ENCODE results near the gene MAGEB17.

Gene MAGEB17

GRCh38 chrX:16125520-16126149 lies 41.6 kb upstream of the MAGEB17 start:
- H3K23ac ChIP-seq (ENCODE audit: low read length): no peak overlapping the region
- no peak overlapping the region for H4K8ac ChIP-seq (ENCODE audit: low read depth, low read length)
- H3K79me2 ChIP-seq (ENCODE audit: control insufficient read depth, insufficient read depth, low read length): peaks cover 8% of the 10 kb centered on the region
- no peak overlapping the region for H3K4ac ChIP-seq (ENCODE audit: low read depth, low read length)
- H2AK5ac ChIP-seq (ENCODE audit: low read length): no peak overlapping the region
- peak overlapping the region; percentile 62 for H3K9ac ChIP-seq (ENCODE audit: low read length)
- H3K4me2 ChIP-seq (ENCODE audit: low read length): no peak overlapping the region
- H3K4me1 ChIP-seq (ENCODE audit: control insufficient read depth, low read depth, low read length): no peaks in the 10 kb centered on the region
- H2BK5ac ChIP-seq (ENCODE audit: low read length): no peak overlapping the region
- no peak overlapping the region for H2BK120ac ChIP-seq (ENCODE audit: low read depth, low read length)
- H2BK15ac ChIP-seq (replicated peaks; ENCODE audit: low read depth): no peak overlapping the region
- no peak overlapping the region for H3K4me3 ChIP-seq (ENCODE audit: low read length)
- peak overlapping the region; percentile 51 for H3K56ac ChIP-seq (ENCODE audit: low read length)
- DNase-seq: no peak
- no peak overlapping the region for H3K18ac ChIP-seq (ENCODE audit: low read length)
- H3K27me3 ChIP-seq (ENCODE audit: insufficient read depth, low read length, poor library complexity): no peaks in the 10 kb centered on the region
- H3K36me3 ChIP-seq (ENCODE audit: control insufficient read depth, insufficient read depth, low read length): no peaks in the 10 kb centered on the region
- no CpG with 5 or more reads among the region's 5 CpGs for WGBS (ENCODE audit: extremely low coverage, insufficient coverage, low lambda C conversion rate)
- no peak overlapping the region for H3K27ac ChIP-seq (ENCODE audit: low read depth, low read length)
- H3K79me1 ChIP-seq (ENCODE audit: low read length): no peaks in the 10 kb centered on the region
- H4K5ac ChIP-seq (ENCODE audit: low read length): no peak overlapping the region

GRCh38 chrX:16130707-16131106 lies 36.6 kb upstream of the MAGEB17 start:
- H3K56ac ChIP-seq (ENCODE audit: low read length): no peak overlapping the region
- no peak overlapping the region for H3K9ac ChIP-seq (ENCODE audit: low read length)
- peaks cover 4% of the 10 kb centered on the region for H3K79me2 ChIP-seq (ENCODE audit: control insufficient read depth, insufficient read depth, low read length)
- no peak overlapping the region for H4K8ac ChIP-seq (ENCODE audit: low read depth, low read length)
- no peak overlapping the region for H2BK15ac ChIP-seq (replicated peaks; ENCODE audit: low read depth)
- H2BK120ac ChIP-seq (ENCODE audit: low read depth, low read length): no peak overlapping the region
- H3K27me3 ChIP-seq (ENCODE audit: insufficient read depth, low read length, poor library complexity): no peaks in the 10 kb centered on the region
- H2BK5ac ChIP-seq (ENCODE audit: low read length): no peak overlapping the region
- no peaks in the 10 kb centered on the region for H3K36me3 ChIP-seq (ENCODE audit: control insufficient read depth, insufficient read depth, low read length)
- H3K4me3 ChIP-seq (ENCODE audit: low read length): no peak overlapping the region
- no peak overlapping the region for H3K27ac ChIP-seq (ENCODE audit: low read depth, low read length)
- no peaks in the 10 kb centered on the region for H3K4me1 ChIP-seq (ENCODE audit: control insufficient read depth, low read depth, low read length)
- no peak overlapping the region for H3K4ac ChIP-seq (ENCODE audit: low read depth, low read length)
- no CpG with 5 or more reads among the region's 2 CpGs for WGBS (ENCODE audit: extremely low coverage, insufficient coverage, low lambda C conversion rate)
- no peak overlapping the region for H3K18ac ChIP-seq (ENCODE audit: low read length)
- no peak for DNase-seq
- no peak overlapping the region for H3K23ac ChIP-seq (ENCODE audit: low read length)
- H2AK5ac ChIP-seq (ENCODE audit: low read length): no peak overlapping the region
- no peak overlapping the region for H3K4me2 ChIP-seq (ENCODE audit: low read length)
- H3K79me1 ChIP-seq (ENCODE audit: low read length): no peaks in the 10 kb centered on the region
- H4K5ac ChIP-seq (ENCODE audit: low read length): no peak overlapping the region

- H3K79me2 ChIP-seq (ENCODE audit: control insufficient read depth, insufficient read depth, low read length): no peaks in the 10 kb centered on the region
- H3K27me3 ChIP-seq (ENCODE audit: insufficient read depth, low read length, poor library complexity): no peaks in the 10 kb centered on the region
- no peaks in the 10 kb centered on the region for H3K79me1 ChIP-seq (ENCODE audit: low read length)
- H3K4me1 ChIP-seq (ENCODE audit: control insufficient read depth, low read depth, low read length): no peaks in the 10 kb centered on the region
- no peak overlapping the region for H3K56ac ChIP-seq (ENCODE audit: low read length)
- no peak overlapping the region for H4K8ac ChIP-seq (ENCODE audit: low read depth, low read length)
- no peak overlapping the region for H2BK15ac ChIP-seq (replicated peaks; ENCODE audit: low read depth)
- H3K4me3 ChIP-seq (ENCODE audit: low read length): no peak overlapping the region
- no peak overlapping the region for H3K27ac ChIP-seq (ENCODE audit: low read depth, low read length)
- H3K36me3 ChIP-seq (ENCODE audit: control insufficient read depth, insufficient read depth, low read length): no peaks in the 10 kb centered on the region
- WGBS (ENCODE audit: extremely low coverage, insufficient coverage, low lambda C conversion rate): no CpG with 5 or more reads among the region's 1 CpG
- H3K4ac ChIP-seq (ENCODE audit: low read depth, low read length): no peak overlapping the region
- H4K5ac ChIP-seq (ENCODE audit: low read length): no peak overlapping the region
- H2BK5ac ChIP-seq (ENCODE audit: low read length): no peak overlapping the region
- no peak for DNase-seq
- no peak overlapping the region for H3K4me2 ChIP-seq (ENCODE audit: low read length)
- H3K18ac ChIP-seq (ENCODE audit: low read length): no peak overlapping the region
- no peak overlapping the region for H2BK120ac ChIP-seq (ENCODE audit: low read depth, low read length)
- H2AK5ac ChIP-seq (ENCODE audit: low read length): no peak overlapping the region
- H3K23ac ChIP-seq (ENCODE audit: low read length): no peak overlapping the region
- no peak overlapping the region for H3K9ac ChIP-seq (ENCODE audit: low read length)
Measured at GRCh38 chrX:16134936-16135335, 32.3 kb upstream of the MAGEB17 start.

- Histone ChIP-seq H3K27ac (ENCODE audit: low read depth, low read length) (no peak overlapping the region), H4K5ac (ENCODE audit: low read length) (no peak overlapping the region), H3K18ac (ENCODE audit: low read length) (no peak overlapping the region), H2BK5ac (ENCODE audit: low read length) (no peak overlapping the region), H4K8ac (ENCODE audit: low read depth, low read length) (no peak overlapping the region), H3K56ac (ENCODE audit: low read length) (no peak overlapping the region), H3K79me2 (ENCODE audit: control insufficient read depth, insufficient read depth, low read length) (no peaks in the 10 kb centered on the region), H3K4me2 (ENCODE audit: low read length) (no peak overlapping the region), H3K4me1 (ENCODE audit: control insufficient read depth, low read depth, low read length) (no peaks in the 10 kb centered on the region), H2BK15ac (replicated peaks; ENCODE audit: low read depth) (no peak overlapping the region), H3K79me1 (ENCODE audit: low read length) (no peaks in the 10 kb centered on the region), H3K4me3 (ENCODE audit: low read length) (no peak overlapping the region), H3K27me3 (ENCODE audit: insufficient read depth, low read length, poor library complexity) (no peaks in the 10 kb centered on the region), H2BK120ac (ENCODE audit: low read depth, low read length) (no peak overlapping the region), H3K36me3 (ENCODE audit: control insufficient read depth, insufficient read depth, low read length) (no peaks in the 10 kb centered on the region), H2AK5ac (ENCODE audit: low read length) (no peak overlapping the region), H3K9ac (ENCODE audit: low read length) (no peak overlapping the region), H3K4ac (ENCODE audit: low read depth, low read length) (peak overlapping the region; percentile 16), H3K23ac (ENCODE audit: low read length) (no peak overlapping the region)
- no CpG with 5 or more reads among the region's 2 CpGs for whole genome bisulfite sequencing (ENCODE audit: extremely low coverage, insufficient coverage, low lambda C conversion rate)
- no peak for DNase-seq
Measured at GRCh38 chrX:16136080-16136479, 31.2 kb upstream of the MAGEB17 start.

- Histone ChIP-seq H3K9ac (ENCODE audit: low read length) (no peak overlapping the region), H2BK15ac (replicated peaks; ENCODE audit: low read depth) (no peak overlapping the region), H3K79me1 (ENCODE audit: low read length) (no peaks in the 10 kb centered on the region), H3K4ac (ENCODE audit: low read depth, low read length) (no peak overlapping the region), H3K4me2 (ENCODE audit: low read length) (no peak overlapping the region), H3K36me3 (ENCODE audit: control insufficient read depth, insufficient read depth, low read length) (no peaks in the 10 kb centered on the region), H4K5ac (ENCODE audit: low read length) (no peak overlapping the region), H3K23ac (ENCODE audit: low read length) (no peak overlapping the region), H3K4me3 (ENCODE audit: low read length) (no peak overlapping the region), H2BK5ac (ENCODE audit: low read length) (no peak overlapping the region), H3K18ac (ENCODE audit: low read length) (no peak overlapping the region), H3K79me2 (ENCODE audit: control insufficient read depth, insufficient read depth, low read length) (no peaks in the 10 kb centered on the region), H2BK120ac (ENCODE audit: low read depth, low read length) (no peak overlapping the region), H3K56ac (ENCODE audit: low read length) (no peak overlapping the region), H3K27me3 (ENCODE audit: insufficient read depth, low read length, poor library complexity) (no peaks in the 10 kb centered on the region), H4K8ac (ENCODE audit: low read depth, low read length) (no peak overlapping the region), H2AK5ac (ENCODE audit: low read length) (no peak overlapping the region), H3K27ac (ENCODE audit: low read depth, low read length) (no peak overlapping the region), H3K4me1 (ENCODE audit: control insufficient read depth, low read depth, low read length) (no peaks in the 10 kb centered on the region)
- no peak for DNase-seq
Measured at GRCh38 chrX:16137416-16138107, 29.7 kb upstream of the MAGEB17 start.

- H2BK15ac ChIP-seq (replicated peaks; ENCODE audit: low read depth): no peak overlapping the region
- no peaks in the 10 kb centered on the region for H3K4me1 ChIP-seq (ENCODE audit: control insufficient read depth, low read depth, low read length)
- H4K5ac ChIP-seq (ENCODE audit: low read length): no peak overlapping the region
- H3K36me3 ChIP-seq (ENCODE audit: control insufficient read depth, insufficient read depth, low read length): no peaks in the 10 kb centered on the region
- H3K4me2 ChIP-seq (ENCODE audit: low read length): no peak overlapping the region
- H3K56ac ChIP-seq (ENCODE audit: low read length): no peak overlapping the region
- H3K18ac ChIP-seq (ENCODE audit: low read length): no peak overlapping the region
- no peak overlapping the region for H2AK5ac ChIP-seq (ENCODE audit: low read length)
- no CpG with 5 or more reads among the region's 1 CpG for WGBS (ENCODE audit: extremely low coverage, insufficient coverage, low lambda C conversion rate)
- no peak overlapping the region for H4K8ac ChIP-seq (ENCODE audit: low read depth, low read length)
- no peak overlapping the region for H3K9ac ChIP-seq (ENCODE audit: low read length)
- H3K79me1 ChIP-seq (ENCODE audit: low read length): no peaks in the 10 kb centered on the region
- DNase-seq: peak; percentile 48
- H3K4ac ChIP-seq (ENCODE audit: low read depth, low read length): no peak overlapping the region
- no peak overlapping the region for H3K4me3 ChIP-seq (ENCODE audit: low read length)
- H3K27me3 ChIP-seq (ENCODE audit: insufficient read depth, low read length, poor library complexity): no peaks in the 10 kb centered on the region
- H2BK5ac ChIP-seq (ENCODE audit: low read length): no peak overlapping the region
- no peak overlapping the region for H3K23ac ChIP-seq (ENCODE audit: low read length)
- no peak overlapping the region for H3K27ac ChIP-seq (ENCODE audit: low read depth, low read length)
- no peak overlapping the region for H2BK120ac ChIP-seq (ENCODE audit: low read depth, low read length)
- H3K79me2 ChIP-seq (ENCODE audit: control insufficient read depth, insufficient read depth, low read length): no peaks in the 10 kb centered on the region
Measured at GRCh38 chrX:16138108-16138427, 29.2 kb upstream of the MAGEB17 start.

Data from mesendoderm (in vitro differentiated cells).